GM10248 (cell line): ENCODE results near the gene GCLC.
A peak's percentile ranks its signal among the peaks of the same experiment; 100 is the strongest.

Experiments
- CTCF ChIA-PET: fragments of 300-600 bp; sonication (Branson Sonifier 250); formaldehyde crosslinking; extraction: SDS; loops from one replicate; lab custom pipeline; 2021; ENCODE audit warnings: antibody characterized with exemption; lab: Yijun Ruan, JAX
- POLR2A ChIA-PET: fragments of 350-650 bp; sonication (Branson Sonifier 250); formaldehyde crosslinking; extraction: SDS; loops from one replicate; lab custom pipeline; 2020; ENCODE audit warnings: antibody characterized with exemption; lab: Yijun Ruan, JAX
- DNase-seq: peaks from one replicate; pipeline ENCODE4 v3.0.0; 2012; ENCODE audit errors: extremely low spot score
- TF ChIP-seq, protein P1 (sequence below): IDR thresholded peaks from 2 replicates; pipeline ENCODE4 v1.5.1; 2012; ENCODE audit warnings: mild to moderate bottlenecking, low read depth; ENCODE audit errors: extremely low read depth, missing control alignments, control extremely low read depth

GCLC gene

DNA sequence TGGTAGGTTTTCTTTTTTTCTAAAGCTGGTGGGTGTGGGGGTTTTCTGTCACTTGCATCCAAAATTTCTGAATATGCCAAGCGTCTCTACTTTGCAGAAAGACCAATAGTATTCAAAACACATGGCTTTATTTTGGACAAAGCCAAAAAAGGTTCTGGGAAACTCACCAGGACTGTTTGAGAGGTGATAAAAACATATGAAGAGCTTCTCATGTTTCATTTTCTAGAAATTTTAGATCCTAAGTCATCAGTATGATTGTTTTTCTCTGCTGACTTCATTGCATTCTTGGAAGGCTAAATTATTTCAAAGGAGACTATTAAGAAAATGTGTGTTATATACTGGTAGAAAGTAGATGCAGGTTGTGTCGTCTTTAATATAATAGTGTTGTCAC is 51.3 kb downstream of the GCLC start:
- CTCF ChIA-PET: interaction anchor here (0.6 to 6.8 kb wide), 36 partner anchors 8 to 605 kb away, joined by 3 to 105 read pairs (median 4); partner anchors contain the start of gene LRRC1
- no peak for DNase-seq
- POLR2A ChIA-PET: no interaction called here
- TF ChIP-seq, protein P1, sequence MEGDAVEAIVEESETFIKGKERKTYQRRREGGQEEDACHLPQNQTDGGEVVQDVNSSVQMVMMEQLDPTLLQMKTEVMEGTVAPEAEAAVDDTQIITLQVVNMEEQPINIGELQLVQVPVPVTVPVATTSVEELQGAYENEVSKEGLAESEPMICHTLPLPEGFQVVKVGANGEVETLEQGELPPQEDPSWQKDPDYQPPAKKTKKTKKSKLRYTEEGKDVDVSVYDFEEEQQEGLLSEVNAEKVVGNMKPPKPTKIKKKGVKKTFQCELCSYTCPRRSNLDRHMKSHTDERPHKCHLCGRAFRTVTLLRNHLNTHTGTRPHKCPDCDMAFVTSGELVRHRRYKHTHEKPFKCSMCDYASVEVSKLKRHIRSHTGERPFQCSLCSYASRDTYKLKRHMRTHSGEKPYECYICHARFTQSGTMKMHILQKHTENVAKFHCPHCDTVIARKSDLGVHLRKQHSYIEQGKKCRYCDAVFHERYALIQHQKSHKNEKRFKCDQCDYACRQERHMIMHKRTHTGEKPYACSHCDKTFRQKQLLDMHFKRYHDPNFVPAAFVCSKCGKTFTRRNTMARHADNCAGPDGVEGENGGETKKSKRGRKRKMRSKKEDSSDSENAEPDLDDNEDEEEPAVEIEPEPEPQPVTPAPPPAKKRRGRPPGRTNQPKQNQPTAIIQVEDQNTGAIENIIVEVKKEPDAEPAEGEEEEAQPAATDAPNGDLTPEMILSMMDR: no peak

DNA sequence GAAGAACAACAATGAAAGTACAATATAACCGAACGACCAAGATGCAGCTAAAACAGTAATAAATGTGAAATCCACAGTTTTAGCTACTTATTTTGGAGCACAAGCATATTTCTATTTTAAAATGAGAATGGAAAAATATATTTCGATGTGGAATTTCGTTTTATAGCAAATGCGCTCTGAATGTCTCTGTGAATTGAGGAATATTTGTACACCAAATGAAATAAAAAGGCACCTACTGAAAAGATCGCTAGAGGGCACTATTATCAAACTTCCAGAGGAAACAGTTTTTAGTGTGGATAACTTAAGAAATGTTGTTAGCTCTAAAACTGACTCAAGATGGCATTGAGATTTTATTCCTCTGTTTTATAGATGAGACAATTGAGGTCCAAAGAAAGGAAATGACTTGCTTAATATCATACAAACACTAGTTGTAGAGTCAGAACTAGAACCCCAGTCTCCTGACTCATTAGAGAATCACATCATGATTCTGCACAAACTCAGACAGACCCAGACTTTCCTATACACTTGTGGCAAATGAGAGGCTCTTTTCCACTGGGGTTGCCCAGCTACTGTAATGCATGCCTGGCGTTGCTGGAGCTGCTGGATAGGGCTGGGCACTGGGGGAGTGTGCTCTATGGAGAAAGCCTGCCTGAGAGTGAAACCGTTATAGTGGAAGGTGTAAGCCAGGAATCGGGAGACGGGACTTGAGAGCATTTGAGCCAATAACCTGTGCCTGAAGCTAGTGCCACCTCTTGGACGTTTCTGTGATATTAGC is 51.9 kb downstream of the GCLC start:
- POLR2A ChIA-PET: no interaction called here
- TF ChIP-seq, protein P1: peak; percentile 68

DNA sequence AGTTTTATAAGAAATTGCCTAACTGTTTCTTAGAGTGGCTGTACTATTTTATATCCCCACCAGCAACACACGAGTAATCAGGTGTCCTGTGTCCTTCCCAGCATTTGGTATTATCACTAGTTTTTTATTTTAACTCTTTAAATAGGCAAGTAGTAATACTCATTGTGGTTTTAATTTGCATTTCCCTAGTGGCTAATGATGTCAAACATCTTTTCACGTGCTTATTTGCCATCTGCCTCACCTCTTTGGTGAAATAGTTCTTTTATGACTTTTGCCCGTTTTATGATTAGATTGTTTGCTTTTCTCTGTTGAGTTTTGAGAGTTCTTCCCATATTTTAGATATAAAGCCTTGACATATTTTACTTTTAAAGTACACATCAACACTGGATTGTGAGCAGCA is 57.8 kb downstream of the GCLC start:
- POLR2A ChIA-PET: no interaction called here
- TF ChIP-seq, protein P1: no peak
- CTCF ChIA-PET: interaction anchor here (9.2 kb wide), 1 partner anchor 316 kb away, joined by 161 read pairs; no protein-coding TSS in a partner anchor
- no peak for DNase-seq

More for the DNA sequence above, 51.9 kb downstream of the GCLC start:
- CTCF ChIA-PET: interaction anchor here (0.6 to 6.8 kb wide), 39 partner anchors 9 to 604 kb away, joined by 3 to 105 read pairs (median 4); partner anchors contain the start of gene LRRC1
- peak; percentile 31 for DNase-seq

DNA sequence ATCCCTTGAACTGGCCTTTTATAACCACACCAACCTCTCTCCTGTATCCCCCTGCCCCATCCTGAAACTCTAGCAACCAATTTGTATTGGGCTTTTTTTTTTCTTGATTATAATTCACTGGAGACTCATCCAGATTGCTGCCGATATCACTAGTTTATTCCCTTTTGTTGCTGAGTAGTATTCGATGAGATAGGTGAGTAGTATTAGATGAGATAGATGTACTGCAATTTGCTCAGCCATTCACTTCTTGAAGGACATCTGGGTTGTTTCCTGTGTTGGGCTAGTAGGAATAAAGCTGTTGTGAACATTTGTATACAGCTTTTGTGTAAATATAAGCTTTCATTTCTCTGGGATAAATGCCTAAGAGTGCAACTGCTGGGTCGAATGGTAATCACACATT is 58.2 kb downstream of the GCLC start:
- TF ChIP-seq, protein P1: no peak
- POLR2A ChIA-PET: no interaction called here
- DNase-seq: no peak
- CTCF ChIA-PET: interaction anchor here (9.2 kb wide), 1 partner anchor 315 kb away, joined by 161 read pairs; no protein-coding TSS in a partner anchor

DNA sequence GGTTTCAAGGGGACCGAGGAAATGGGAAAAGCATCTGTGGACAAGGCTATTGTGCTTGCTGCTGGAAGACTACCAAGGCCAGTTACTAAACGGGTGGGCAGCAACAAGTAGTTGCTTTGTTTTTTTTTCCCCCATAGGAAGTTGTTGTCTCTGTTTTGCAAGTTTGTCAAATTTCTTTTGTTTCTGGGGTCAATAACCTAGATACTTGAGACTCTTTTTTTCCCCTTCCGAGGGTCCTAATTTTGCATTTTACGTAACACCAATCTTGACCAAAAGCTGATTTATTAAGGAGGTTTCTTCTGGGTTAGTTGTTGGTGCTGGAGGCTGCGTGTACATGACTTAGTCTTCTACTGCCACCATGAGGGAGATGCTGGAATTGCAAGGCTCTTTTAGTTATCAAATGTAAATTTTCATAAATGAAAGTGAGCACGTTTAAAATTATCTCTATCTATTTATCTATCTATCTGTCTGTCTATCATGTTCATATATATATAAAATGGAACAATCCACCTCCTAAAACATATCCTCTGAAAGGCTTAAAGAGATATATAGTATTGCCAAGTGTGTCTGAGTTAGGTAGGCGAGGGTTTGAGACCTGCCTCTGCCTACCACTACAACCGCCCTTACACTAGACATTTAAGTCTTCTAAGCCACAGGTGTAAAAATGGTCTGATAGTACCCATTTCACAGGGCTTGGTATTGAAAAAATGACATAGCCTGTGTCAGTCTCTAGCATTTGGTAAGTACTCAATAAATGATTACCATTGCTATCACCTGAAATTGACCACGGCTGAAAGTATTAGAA is 60.2 kb downstream of the GCLC start:
- POLR2A ChIA-PET: no interaction called here
- TF ChIP-seq, protein P1: peak; percentile 87
- CTCF ChIA-PET: interaction anchor here (0.6 to 9.2 kb wide), 36 partner anchors 10 to 760 kb away, joined by 3 to 161 read pairs (median 3); no protein-coding TSS in a partner anchor
- peak; percentile 22 for DNase-seq
